Bladder microvascular endothelial cell (primary cell): ENCODE data around the gene CFAP298. TPM values are rescaled to one million over a fixed set of nuclear protein-coding genes. Genes with fewer than 3 reads are reported as not detected.

ENCODE experiments used
- total RNA-seq: library from RNA; depleted of rRNA; stranded (reverse); fragments of >200 nt; gene quantifications from 2 replicates; pipeline ENCODE4 v1.2.3, GENCODE V29; 2014

Gene CFAP298
- 19.4 and 24.0 TPM in 2 replicates for total RNA-seq

GRCh38 chr21:32612075-32612998 is at the start of gene CFAP298:
Gene CFAP298, minus strand, starts transcription at chr21:32612377. Its CDS starts 134 bp downstream, at chr21:32612243.

GRCh38 chr21:32585042-32585710 is 27.0 kb downstream of the CFAP298 start, which contains the start of gene TCP10L:
Gene TCP10L, minus strand, starts transcription at chr21:32585523. Its CDS starts 1,219 bp downstream, at chr21:32584304.

Other genes starting within 250 kb of the CFAP298 start
- gene URB1, start 219.4 kb downstream of the CFAP298 start, total RNA-seq, result 9.7 and 36.3 TPM in 2 replicates
- 13.1 and 33.5 TPM in 2 replicates for gene EVA1C, start 199.7 kb downstream of the CFAP298 start, total RNA-seq
- gene TCP10L, start 26.9 kb downstream of the CFAP298 start, total RNA-seq, result 0.32 and 0.57 TPM in 2 replicates
- 3.7 and 15.4 TPM in 2 replicates for gene SYNJ1, start 115.6 kb upstream of the CFAP298 start, total RNA-seq
- gene PAXBP1, start 159.4 kb upstream of the CFAP298 start, total RNA-seq, result 11.3 and 36.3 TPM in 2 replicates